A673 (cell line): Measurements from ENCODE around the gene MYO1C. TPM values are rescaled to one million over a fixed set of nuclear protein-coding genes. Genes with fewer than 3 reads are reported as not detected.

Experiments used
- BruUV-seq: library from RNA; stranded (reverse); fragments of 400-500 nt; replicated peaks from 2 replicates; lab custom pipeline; 2021; lab: Mats Ljungman, UMichigan
- CTCF ChIA-PET: fragments of 300-600 bp; sonication (Branson Sonifier 250); formaldehyde crosslinking; loops from one replicate; lab custom pipeline; 2022; ENCODE audit warnings: antibody characterized with exemption; lab: Charles Lee
- POLR2A ChIA-PET: fragments of 300-600 bp; sonication (Branson Sonifier 250); formaldehyde crosslinking; loops from one replicate; lab custom pipeline; 2022; ENCODE audit warnings: antibody characterized with exemption; ENCODE audit not compliant: low non-redundant PET; lab: Charles Lee
- DNase-seq: peaks from one replicate; pipeline ENCODE4 v3.0.0-alpha.2; 2015; ENCODE audit warnings: low spot score
- H3K27ac ChIP-seq: fragments of 200-600 bp; sonication (generic); 2 replicates; pipeline ENCODE4 v1.5.1; 2016; ENCODE audit warnings: mixed run types, low read depth, mild to moderate bottlenecking, mixed read lengths, antibody characterized with exemption, low read length; ENCODE audit not compliant: poor library complexity, severe bottlenecking
- H3K27me3 ChIP-seq: fragments of 200-600 bp; sonication (generic); replicated peaks from 2 replicates; pipeline ENCODE4 v1.6.1; 2017; ENCODE audit warnings: mixed run types, low read depth, mild to moderate bottlenecking, mixed read lengths, antibody characterized with exemption, low read length; ENCODE audit not compliant: insufficient read depth, poor library complexity
- H3K36me3 ChIP-seq: fragments of 200-600 bp; sonication (generic); 2 replicates; pipeline ENCODE4 v1.6.1; 2016; ENCODE audit warnings: mixed run types, mild to moderate bottlenecking, mixed read lengths, antibody characterized with exemption, low read length; ENCODE audit not compliant: insufficient read depth, poor library complexity, severe bottlenecking
- H3K4me1 ChIP-seq: fragments of 200-600 bp; sonication (generic); 2 replicates; pipeline ENCODE4 v1.6.1; 2017; ENCODE audit warnings: mixed run types, mild to moderate bottlenecking, mixed read lengths, antibody characterized with exemption, low read length; ENCODE audit not compliant: insufficient read depth, poor library complexity, severe bottlenecking
- H3K4me3 ChIP-seq: fragments of 200-600 bp; sonication (generic); 2 replicates; pipeline ENCODE4 v1.5.1; 2016; ENCODE audit warnings: low read depth, mixed run types, mild to moderate bottlenecking, mixed read lengths, low read length; ENCODE audit not compliant: poor library complexity, severe bottlenecking
- H3K9me3 ChIP-seq: fragments of 200-600 bp; sonication (generic); 2 replicates; pipeline ENCODE4 v1.6.1; 2016; ENCODE audit warnings: mixed run types, low read depth, mild to moderate bottlenecking, mixed read lengths, antibody characterized with exemption, low read length; ENCODE audit not compliant: poor library complexity, severe bottlenecking
- CTCF ChIP-seq: fragments of 300-800, 200-600 bp; sonication (generic); conservative IDR thresholded peaks from 2 replicates; pipeline ENCODE4 v1.5.1; 2017; ENCODE audit warnings: low read depth, mild to moderate bottlenecking, antibody characterized with exemption, low read length, moderate library complexity, mixed read lengths
- EZH2 ChIP-seq: fragments of 200-600 bp; sonication (generic); IDR thresholded peaks from 2 replicates; pipeline ENCODE4 v1.6.1; 2017; ENCODE audit warnings: borderline replicate concordance, low read depth, mild to moderate bottlenecking, mixed read lengths, antibody characterized with exemption, low read length; ENCODE audit not compliant: poor library complexity, severe bottlenecking
- intact Hi-C: fragments of 100-400 bp; cut with micrococcal nuclease; formaldehyde crosslinking; loops from one replicate; pipeline ENCODE4 v1.10.0; 2022; ENCODE audit not compliant: unreplicated experiment
- total RNA-seq: library from RNA; stranded (reverse); gene quantifications from 2 replicates; pipeline ENCODE4 v1.2.3, GENCODE V29; 2021

The MYO1C gene
- total RNA-seq, 1 experiment from 2014 or later = 103 TPM

DNA sequence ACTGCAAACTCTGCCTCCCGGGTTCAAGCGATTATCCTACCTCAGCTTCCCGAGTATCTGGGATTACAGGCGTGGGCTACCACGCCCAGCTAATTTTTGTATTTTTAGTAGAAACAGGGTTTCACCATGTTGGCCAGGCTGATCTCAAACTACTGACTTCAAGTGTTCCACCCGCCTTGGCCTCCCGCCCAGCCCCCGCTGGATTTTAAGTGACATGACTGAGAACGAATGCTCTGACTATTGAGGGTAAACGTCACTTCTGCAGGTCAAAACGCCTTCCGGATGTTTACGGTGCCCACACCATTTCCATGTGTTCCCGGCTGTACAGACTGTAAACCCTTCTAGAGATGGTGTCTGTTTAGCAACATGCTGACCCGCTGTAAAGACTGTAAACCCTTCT lies 47.3 kb upstream of the MYO1C start:
- POLR2A ChIA-PET = no interaction called here
- peaks cover 38% of the 10 kb centered on the region for H3K36me3 ChIP-seq

GRCh38 chr17:1535737-1536136 lies 43.3 kb upstream of the MYO1C start:
- peaks cover 47% of the 10 kb centered on the region for H3K36me3 ChIP-seq
- DNase-seq = no peak

More for the DNA sequence above, 47.3 kb upstream of the MYO1C start:
- Histone ChIP-seq H3K4me3 (no peak overlapping the region), H3K27me3 (no peaks in the 10 kb centered on the region), H3K27ac (no peak overlapping the region), H3K4me1 (no peaks in the 10 kb centered on the region), H3K9me3 (no peaks in the 10 kb centered on the region)
- no peak for DNase-seq
- BruUV-seq = no TSS peak
- TF ChIP-seq EZH2 (no peak), CTCF (no peak)
- CTCF ChIA-PET = no interaction called here
- intact Hi-C loops = no loop called here

DNA sequence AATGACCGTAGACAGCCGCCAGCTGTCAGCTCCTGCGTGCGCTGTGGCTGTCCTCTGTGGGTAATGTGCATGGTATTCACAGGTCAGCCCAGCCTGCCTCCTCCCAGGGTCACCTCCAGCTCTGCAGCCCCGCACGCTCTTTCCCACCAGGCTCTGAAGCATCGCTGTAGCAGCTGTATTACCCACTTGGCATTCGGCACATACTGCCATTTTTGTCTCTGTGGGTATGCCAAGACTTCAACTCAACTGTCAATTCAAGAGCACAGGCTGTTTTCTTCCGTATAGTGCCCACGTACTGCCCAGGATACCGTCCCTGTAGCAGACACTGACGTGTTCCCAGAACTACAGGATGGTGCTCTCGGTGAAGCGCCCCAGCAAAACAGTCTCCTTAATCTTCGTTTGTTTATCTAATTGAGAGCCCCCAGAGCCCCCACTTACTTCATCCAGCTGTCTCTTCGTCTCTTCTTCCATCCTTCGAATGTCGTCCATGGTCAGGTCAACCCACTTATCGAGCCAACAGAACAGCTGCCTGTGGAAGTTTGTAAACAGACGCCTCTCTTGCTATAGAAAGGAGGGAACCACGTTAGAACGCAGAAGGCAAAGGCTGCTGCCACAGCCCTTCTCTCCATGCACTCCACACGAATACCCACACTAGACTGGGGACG lies 41.3 kb upstream of the MYO1C start:
- no TSS peak for BruUV-seq
- Histone ChIP-seq H3K27me3 (no peaks in the 10 kb centered on the region), H3K4me3 (no peak overlapping the region), H3K36me3 (peaks cover 40% of the 10 kb centered on the region), H3K9me3 (no peaks in the 10 kb centered on the region), H3K4me1 (no peaks in the 10 kb centered on the region), H3K27ac (no peak overlapping the region)
- CTCF ChIA-PET = interaction anchor here (0.6 to 1.3 kb wide), 2 partner anchors 36 to 168 kb away, joined by 3 to 12 read pairs; no protein-coding TSS in a partner anchor
- DNase-seq = no peak
- POLR2A ChIA-PET = no interaction called here
- TF ChIP-seq EZH2 (no peak), CTCF (no peak)
- intact Hi-C loops = no loop called here

More at GRCh38 chr17:1535737-1536136, 43.3 kb upstream of the MYO1C start:
- Histone ChIP-seq H3K27me3 (no peaks in the 10 kb centered on the region), H3K27ac (no peak overlapping the region), H3K4me1 (no peaks in the 10 kb centered on the region), H3K4me3 (no peak overlapping the region), H3K9me3 (no peaks in the 10 kb centered on the region)
- intact Hi-C loops = no loop called here
- CTCF ChIA-PET = no interaction called here
- no TSS peak for BruUV-seq
- TF ChIP-seq EZH2 = no peak
- no peak for TF ChIP-seq CTCF
- POLR2A ChIA-PET = no interaction called here
